HEK293T (cell line): Measurements from ENCODE around the gene SPTA1.

Experiments used
- FOXA1 ChIP-seq: fragments of 450-650 bp; IDR thresholded peaks from 2 replicates; pipeline ENCODE4 v1.6.1; 2016; ENCODE audit warnings: mild to moderate bottlenecking
- FOXK2 ChIP-seq: fragments of 450-650 bp; IDR thresholded peaks from 2 replicates; pipeline ENCODE4 v1.6.1; 2016; ENCODE audit warnings: mild to moderate bottlenecking
- LEF1 ChIP-seq: fragments of 450-650 bp; IDR thresholded peaks from 2 replicates; pipeline ENCODE4 v1.6.1; 2017; ENCODE audit warnings: mild to moderate bottlenecking, borderline replicate concordance
- SP1 ChIP-seq: fragments of 450-650 bp; IDR thresholded peaks from 2 replicates; pipeline ENCODE4 v1.6.1; 2017
- SUZ12 ChIP-seq: fragments of 450-650 bp; IDR thresholded peaks from 2 replicates; pipeline ENCODE4 v1.6.1; 2016; ENCODE audit warnings: mild to moderate bottlenecking

GRCh38 chr1:158700552-158700951, 14.0 kb upstream of the SPTA1 start, which contains the start of gene OR6K2:
- TF ChIP-seq SUZ12 (no peak), FOXA1 (no peak), FOXK2 (no peak), LEF1 (no peak), SP1 (no peak)
